PC-9 (cell line): Measurements from ENCODE around the gene ASTL. TPM values are rescaled to one million over a fixed set of nuclear protein-coding genes. Genes with fewer than 3 reads are reported as not detected.

ENCODE experiments used
- BruUV-seq: library from RNA; stranded (reverse); fragments of 400-500 nt; replicated peaks from 2 replicates; lab custom pipeline; 2021; lab: Mats Ljungman, UMichigan
- CTCF ChIA-PET: fragments of 300-600 bp; sonication (Branson Sonifier 250); formaldehyde crosslinking; loops from one replicate; lab custom pipeline; 2022; ENCODE audit warnings: antibody characterized with exemption; lab: Charles Lee
- POLR2A ChIA-PET: fragments of 300-600 bp; sonication (Branson Sonifier 250); formaldehyde crosslinking; loops from one replicate; lab custom pipeline; 2022; ENCODE audit warnings: antibody characterized with exemption; ENCODE audit not compliant: unreplicated experiment; lab: Charles Lee
- DNase-seq, 2 experiments: peaks; one replicate each; pipeline versions ENCODE4 v3.0.0 to v3.0.0-alpha.2; 2015 to 2022; ENCODE audit warnings: mixed read lengths in 1 of 2
- H2AFZ ChIP-seq: fragments of 200-600 bp; sonication (generic); 2 replicates; pipeline ENCODE4 v1.8.1; 2017; ENCODE audit warnings: antibody characterized with exemption
- H3F3A ChIP-seq: fragments of 200-600 bp; sonication (generic); 2 replicates; pipeline ENCODE4 v1.8.1; 2017; ENCODE audit warnings: antibody characterized with exemption, mild to moderate bottlenecking, low read depth; ENCODE audit not compliant: insufficient read depth
- H3K27ac ChIP-seq: fragments of 200-600 bp; sonication (generic); 2 replicates; pipeline ENCODE4 v1.6.1; 2016; ENCODE audit warnings: mixed run types
- H3K27me3 ChIP-seq: fragments of 200-600 bp; sonication (generic); 2 replicates; pipeline ENCODE4 v1.6.1; 2016; ENCODE audit warnings: low read depth, mixed run types; ENCODE audit not compliant: insufficient read depth
- H3K36me3 ChIP-seq: fragments of 200-600 bp; sonication (generic); 2 replicates; pipeline ENCODE4 v1.6.1; 2016; ENCODE audit warnings: low read depth, mixed run types
- H3K4me1 ChIP-seq: fragments of 200-600 bp; sonication (generic); replicated peaks from 2 replicates; pipeline ENCODE4 v1.6.1; 2016; ENCODE audit warnings: mixed run types; ENCODE audit not compliant: insufficient read depth
- H3K4me2 ChIP-seq: fragments of 200-600 bp; sonication (generic); 2 replicates; pipeline ENCODE4 v1.6.1; 2017; ENCODE audit warnings: mixed run types
- H3K4me3 ChIP-seq: fragments of 200-600 bp; sonication (generic); 2 replicates; pipeline ENCODE4 v1.6.1; 2016; ENCODE audit warnings: mixed run types
- H3K79me2 ChIP-seq: fragments of 200-600 bp; sonication (generic); 2 replicates; pipeline ENCODE4 v1.6.1; 2017; ENCODE audit warnings: low read depth, mixed run types
- H3K9me2 ChIP-seq: fragments of 200-600 bp; sonication (generic); 2 replicates; pipeline ENCODE4 v1.8.1; 2017; ENCODE audit warnings: mild to moderate bottlenecking; ENCODE audit not compliant: insufficient read depth
- H3K9me3 ChIP-seq: fragments of 200-600 bp; sonication (generic); 2 replicates; pipeline ENCODE4 v1.8.1; 2016; ENCODE audit warnings: low read depth; ENCODE audit not compliant: insufficient read depth
- H4K20me1 ChIP-seq: fragments of 200-600 bp; sonication (generic); 2 replicates; pipeline ENCODE4 v1.8.1; 2017; ENCODE audit not compliant: insufficient read depth
- EZH2 ChIP-seq: fragments of 200-600 bp; sonication (generic); IDR thresholded peaks from 2 replicates; pipeline ENCODE4 v1.8.0; 2017; ENCODE audit warnings: antibody characterized with exemption, low read depth
- intact Hi-C: fragments of 100-400 bp; cut with micrococcal nuclease; formaldehyde crosslinking; loops from one replicate; pipeline ENCODE4 v1.10.0; 2022; ENCODE audit not compliant: unreplicated experiment
- total RNA-seq: library from RNA; stranded (reverse); gene quantifications from 2 replicates; pipeline ENCODE4 v1.2.3, GENCODE V29; 2021
- TF ChIP-seq, protein P1 (sequence below): fragments of 200-600 bp; sonication (generic); conservative IDR thresholded peaks from 2 replicates; pipeline ENCODE4 v1.6.1; 2017; ENCODE audit warnings: mixed run types, antibody characterized with exemption, mild to moderate bottlenecking, moderate library complexity

ASTL gene
- total RNA-seq, 1 experiment from 2014 or later: not detected

DNA sequence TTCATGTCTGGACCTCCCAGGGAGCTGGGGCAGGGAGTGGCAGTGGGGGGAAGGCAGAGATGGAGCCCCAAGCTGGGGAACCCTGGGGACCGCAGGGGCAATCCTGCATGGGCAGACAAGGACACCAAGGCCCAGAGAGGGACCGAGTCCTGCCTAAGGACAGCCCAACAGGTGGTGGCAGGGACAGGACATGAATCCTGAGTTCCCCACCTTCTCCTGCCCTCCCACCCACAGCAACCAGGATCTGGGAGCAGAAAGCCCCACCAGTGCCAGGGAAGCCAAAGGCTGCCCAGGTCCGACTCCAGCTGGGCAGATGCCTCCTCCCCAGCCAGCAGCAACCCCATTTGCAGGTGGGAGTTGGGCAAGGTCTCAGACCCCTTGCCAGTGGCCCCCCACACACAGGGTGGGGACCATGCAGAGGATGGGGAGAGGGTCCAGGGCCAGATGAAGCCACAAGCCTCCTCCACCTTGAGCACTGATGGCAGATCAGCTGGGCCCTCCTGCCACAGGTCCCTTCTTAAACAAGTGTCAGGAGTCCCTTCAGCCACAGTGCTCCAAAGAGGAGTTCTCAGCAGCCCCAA is 28.3 kb downstream of the ASTL start:
- ChIA-PET POLR2A (no interaction called here), CTCF (no interaction called here)
- Histone ChIP-seq H3K79me2 (no peaks in the 10 kb centered on the region), H3K4me2 (no peak overlapping the region), H2AFZ (no peak overlapping the region), H3K4me3 (no peak overlapping the region), H4K20me1 (no peaks in the 10 kb centered on the region), H3K36me3 (no peaks in the 10 kb centered on the region), H3K4me1 (no peaks in the 10 kb centered on the region), H3K9me3 (no peaks in the 10 kb centered on the region), H3K27me3 (peaks cover 32% of the 10 kb centered on the region), H3K9me2 (no peaks in the 10 kb centered on the region), H3K27ac (no peak overlapping the region), H3F3A (no peaks in the 10 kb centered on the region)
- no peak for DNase-seq
- intact Hi-C loops: loop anchor here (5.0 kb wide), 1 partner anchor 33 kb away; no protein-coding TSS in a partner anchor
- no TSS peak for BruUV-seq
- TF ChIP-seq, protein P1, sequence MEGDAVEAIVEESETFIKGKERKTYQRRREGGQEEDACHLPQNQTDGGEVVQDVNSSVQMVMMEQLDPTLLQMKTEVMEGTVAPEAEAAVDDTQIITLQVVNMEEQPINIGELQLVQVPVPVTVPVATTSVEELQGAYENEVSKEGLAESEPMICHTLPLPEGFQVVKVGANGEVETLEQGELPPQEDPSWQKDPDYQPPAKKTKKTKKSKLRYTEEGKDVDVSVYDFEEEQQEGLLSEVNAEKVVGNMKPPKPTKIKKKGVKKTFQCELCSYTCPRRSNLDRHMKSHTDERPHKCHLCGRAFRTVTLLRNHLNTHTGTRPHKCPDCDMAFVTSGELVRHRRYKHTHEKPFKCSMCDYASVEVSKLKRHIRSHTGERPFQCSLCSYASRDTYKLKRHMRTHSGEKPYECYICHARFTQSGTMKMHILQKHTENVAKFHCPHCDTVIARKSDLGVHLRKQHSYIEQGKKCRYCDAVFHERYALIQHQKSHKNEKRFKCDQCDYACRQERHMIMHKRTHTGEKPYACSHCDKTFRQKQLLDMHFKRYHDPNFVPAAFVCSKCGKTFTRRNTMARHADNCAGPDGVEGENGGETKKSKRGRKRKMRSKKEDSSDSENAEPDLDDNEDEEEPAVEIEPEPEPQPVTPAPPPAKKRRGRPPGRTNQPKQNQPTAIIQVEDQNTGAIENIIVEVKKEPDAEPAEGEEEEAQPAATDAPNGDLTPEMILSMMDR: no peak
- no peak for TF ChIP-seq EZH2

DNA sequence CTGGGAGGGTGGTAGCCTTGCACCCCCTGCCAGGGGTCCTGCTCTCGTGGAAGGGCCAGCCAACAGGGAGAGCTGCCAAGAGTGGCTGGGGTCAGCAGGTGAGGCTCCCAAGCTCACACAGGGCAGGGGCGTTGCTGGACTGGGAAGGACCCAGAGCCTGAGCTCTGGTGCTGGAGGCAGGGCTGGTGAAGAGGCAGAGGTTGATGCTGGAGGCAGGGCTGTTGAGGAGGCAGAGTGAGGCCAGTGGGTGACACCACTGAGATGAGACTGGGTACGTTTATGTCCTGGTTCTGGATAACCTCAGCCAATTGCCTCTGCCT is 29.0 kb downstream of the ASTL start:
- CTCF ChIA-PET: no interaction called here
- no TSS peak for BruUV-seq
- intact Hi-C loops: no loop called here

DNA sequence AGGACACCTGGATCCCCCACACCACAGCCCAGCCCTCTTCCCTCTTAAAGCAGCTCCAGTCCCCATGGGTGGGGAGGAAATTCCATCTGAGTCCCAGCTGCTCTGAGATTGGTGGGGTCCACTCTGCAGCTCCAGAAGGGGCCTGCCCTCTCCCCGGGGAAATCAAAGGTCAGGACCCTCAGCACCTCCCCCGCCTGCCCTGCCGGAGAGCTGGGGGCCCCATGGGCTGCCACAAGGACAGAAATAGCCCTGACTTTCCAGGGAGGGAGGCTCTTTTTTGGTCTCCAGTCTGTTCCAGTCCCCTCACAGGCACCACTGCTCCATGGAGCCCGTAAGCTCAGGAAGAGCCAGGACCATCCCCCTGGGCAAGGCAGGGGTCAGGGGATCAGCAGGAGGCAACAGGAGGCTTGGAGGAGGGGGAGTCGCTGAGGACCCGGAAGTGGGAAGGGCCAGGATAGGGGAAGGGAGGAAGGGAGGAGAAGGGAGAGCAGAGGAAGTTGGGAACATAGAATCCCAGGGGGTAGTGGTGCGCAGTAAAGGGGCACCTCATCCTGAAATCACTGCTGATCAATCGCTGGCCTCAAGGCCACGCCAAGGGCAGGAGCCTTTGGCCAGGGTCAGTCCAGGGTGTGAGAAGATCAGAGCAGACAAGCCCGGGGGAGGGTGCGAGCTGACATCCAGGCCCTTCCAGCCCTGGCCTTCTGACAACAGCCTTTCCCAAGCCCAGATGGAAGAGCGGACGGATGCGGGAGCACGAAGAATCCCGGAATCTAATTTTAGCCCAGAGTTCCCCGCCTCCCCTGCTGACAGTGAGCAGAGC is 29.6 kb downstream of the ASTL start:
- intact Hi-C loops: no loop called here
- Histone ChIP-seq H3K79me2 (no peaks in the 10 kb centered on the region), H3K4me3 (no peak overlapping the region), H3K4me2 (no peak overlapping the region), H3K9me3 (no peaks in the 10 kb centered on the region), H3K9me2 (no peaks in the 10 kb centered on the region), H3F3A (no peaks in the 10 kb centered on the region), H3K36me3 (no peaks in the 10 kb centered on the region), H3K27ac (no peak overlapping the region), H3K4me1 (no peaks in the 10 kb centered on the region), H4K20me1 (no peaks in the 10 kb centered on the region), H3K27me3 (peaks cover 32% of the 10 kb centered on the region), H2AFZ (no peak overlapping the region)
- TF ChIP-seq, protein P1: no peak
- no peak for TF ChIP-seq EZH2
- ChIA-PET CTCF (interaction anchor here (0.5 kb wide), 1 partner anchor 74 kb away, joined by 4 read pairs; no protein-coding TSS in a partner anchor), POLR2A (no interaction called here)
- DNase-seq: no peak
- no TSS peak for BruUV-seq

More for the DNA sequence above, 29.0 kb downstream of the ASTL start:
- Histone ChIP-seq H3K9me2 (no peaks in the 10 kb centered on the region), H3K79me2 (no peaks in the 10 kb centered on the region), H4K20me1 (no peaks in the 10 kb centered on the region), H3K36me3 (no peaks in the 10 kb centered on the region), H3K27me3 (peaks cover 32% of the 10 kb centered on the region), H3F3A (no peaks in the 10 kb centered on the region), H3K27ac (no peak overlapping the region), H3K4me2 (no peak overlapping the region), H3K9me3 (no peaks in the 10 kb centered on the region), H3K4me3 (no peak overlapping the region), H3K4me1 (no peaks in the 10 kb centered on the region), H2AFZ (no peak overlapping the region)
- no peak for DNase-seq
- no peak for TF ChIP-seq EZH2
- TF ChIP-seq, protein P1: no peak
- POLR2A ChIA-PET: no interaction called here
